Activated CD4-positive, alpha-beta T cell treated with anti-CD3 and anti-CD28 coated beads, Interleukin-2, Interleukin-6, amounts not matched to agents 100 ng/mL and 50 ng/mL, durations not matched to agents 16 hours and 8 hours (primary cell): ENCODE measurements around the gene HIGD1C.
"Not testable (repeated sequence)": the region's sequence is repeated elsewhere in the genome, so short reads cannot be mapped to it uniquely, and the experiment has no call there.

Source experiments
- DNase-seq: peaks from one replicate; pipeline ENCODE4 v3.0.0-alpha.2; 2020

Gene HIGD1C

GRCh38 chr12:50986966-50987737, 34.8 kb downstream of the HIGD1C start:
- peak; percentile 39 for DNase-seq

GRCh38 chr12:50988051-50988450, 35.7 kb downstream of the HIGD1C start:
- no peak for DNase-seq

- DNase-seq = no peak
Observed at GRCh38 chr12:50988871-50989270, 36.5 kb downstream of the HIGD1C start.

GRCh38 chr12:50990147-50990727, 37.9 kb downstream of the HIGD1C start:
- DNase-seq = no peak

GRCh38 chr12:50990791-50991190, 38.4 kb downstream of the HIGD1C start:
- DNase-seq = no peak

- no peak for DNase-seq
Observed at GRCh38 chr12:50991291-50991690, 38.9 kb downstream of the HIGD1C start.

GRCh38 chr12:50992819-50993218, 40.5 kb downstream of the HIGD1C start:
- DNase-seq = no peak

GRCh38 chr12:50999093-50999492, 46.7 kb downstream of the HIGD1C start:
- no peak for DNase-seq

- no peak for DNase-seq
Observed at GRCh38 chr12:51000245-51000644, 47.9 kb downstream of the HIGD1C start.

GRCh38 chr12:51001799-51002198, 49.5 kb downstream of the HIGD1C start:
- DNase-seq = no peak

- DNase-seq = no peak
Observed at GRCh38 chr12:51004504-51004903, 52.2 kb downstream of the HIGD1C start.

- no peak for DNase-seq
Observed at GRCh38 chr12:51005030-51005429, 52.7 kb downstream of the HIGD1C start.

GRCh38 chr12:51005671-51006070, 53.3 kb downstream of the HIGD1C start:
- DNase-seq = no peak

- no peak for DNase-seq
Observed at GRCh38 chr12:51008329-51009055, 56.1 kb downstream of the HIGD1C start.

GRCh38 chr12:51009056-51009440, 56.7 kb downstream of the HIGD1C start:
- peak; percentile 62 for DNase-seq

- no peak for DNase-seq
Observed at GRCh38 chr12:51011955-51012354, 59.6 kb downstream of the HIGD1C start.

GRCh38 chr12:51012570-51013236, 60.4 kb downstream of the HIGD1C start:
- DNase-seq = no peak

- DNase-seq = no peak
Observed at GRCh38 chr12:51013441-51013840, 61.1 kb downstream of the HIGD1C start.

- not testable (repeated sequence) for DNase-seq
Observed at GRCh38 chr12:51014467-51014866, 62.1 kb downstream of the HIGD1C start.

GRCh38 chr12:51017452-51017851, 65.1 kb downstream of the HIGD1C start:
- DNase-seq = no peak

GRCh38 chr12:51018956-51019355, 66.6 kb downstream of the HIGD1C start:
- no peak for DNase-seq

GRCh38 chr12:51019927-51020326, 67.6 kb downstream of the HIGD1C start:
- no peak for DNase-seq
